Right lobe of liver (tissue), 4 donors: ENCODE data around the gene ARL4D.

Source experiments
- POLR2A ChIP-seq: fragments of 450-650 bp; IDR thresholded peaks from one replicate; pipeline ENCODE4 v1.6.1; 2017; ENCODE audit warnings: antibody characterized with exemption, mild to moderate bottlenecking
- TF ChIP-seq, protein P1 (sequence below), 4 donors: fragments of 200-600 bp in 3 of 4; fragments of 450-650 bp in 1 of 4; IDR thresholded peaks; one replicate each; pipeline versions ENCODE4 v1.5.1 to v1.8.0; 2016 to 2022; ENCODE audit warnings: antibody characterized with exemption in 4 of 4, mild to moderate bottlenecking in 2 of 4
- donor health status: DM: no; HTN: no; CAD: no.
- donor health status: DM: no; HTN: no; CAD: no.
- donor health status: DM: no; HTN: yes; CAD: no.

DNA sequence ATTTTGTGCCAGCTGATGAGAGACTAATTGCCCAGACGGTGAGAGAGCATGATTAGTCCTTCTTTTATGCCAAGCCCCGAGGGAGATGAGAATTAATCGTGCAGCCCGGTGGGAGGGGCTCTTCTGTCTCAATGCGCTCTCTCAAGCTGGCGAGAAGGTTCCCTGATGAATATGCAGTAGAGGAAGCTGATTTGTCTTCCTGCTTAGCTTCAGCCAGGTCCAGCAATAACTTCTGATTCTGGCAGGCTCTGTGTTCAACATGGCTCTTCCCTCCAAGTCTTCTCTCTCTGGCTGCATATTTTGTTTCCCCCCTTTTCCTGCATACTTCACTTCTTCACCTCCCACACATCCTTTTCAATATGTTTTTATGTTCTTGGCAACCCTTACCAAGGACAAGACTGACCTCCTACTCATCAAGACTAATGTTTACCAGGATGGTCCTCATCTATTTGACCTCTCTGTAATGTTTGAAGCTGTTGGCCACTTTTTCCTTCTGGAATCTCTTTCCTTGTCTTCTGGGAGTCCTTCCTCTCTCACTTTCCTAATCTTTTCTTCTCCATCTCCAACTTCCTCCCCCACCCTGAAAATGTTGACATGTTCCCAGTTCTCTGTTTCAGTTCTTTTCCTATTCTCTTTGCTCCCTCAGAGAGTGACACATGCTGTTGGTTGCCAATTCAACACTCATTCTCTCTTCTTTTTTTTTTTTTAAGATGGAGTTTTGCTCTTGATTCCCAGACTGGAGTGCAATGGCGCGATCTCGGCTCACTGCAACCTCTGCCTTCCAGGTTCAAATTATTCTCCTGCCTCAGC lies 33.1 kb downstream of the ARL4D start:
- TF ChIP-seq, protein P1, sequence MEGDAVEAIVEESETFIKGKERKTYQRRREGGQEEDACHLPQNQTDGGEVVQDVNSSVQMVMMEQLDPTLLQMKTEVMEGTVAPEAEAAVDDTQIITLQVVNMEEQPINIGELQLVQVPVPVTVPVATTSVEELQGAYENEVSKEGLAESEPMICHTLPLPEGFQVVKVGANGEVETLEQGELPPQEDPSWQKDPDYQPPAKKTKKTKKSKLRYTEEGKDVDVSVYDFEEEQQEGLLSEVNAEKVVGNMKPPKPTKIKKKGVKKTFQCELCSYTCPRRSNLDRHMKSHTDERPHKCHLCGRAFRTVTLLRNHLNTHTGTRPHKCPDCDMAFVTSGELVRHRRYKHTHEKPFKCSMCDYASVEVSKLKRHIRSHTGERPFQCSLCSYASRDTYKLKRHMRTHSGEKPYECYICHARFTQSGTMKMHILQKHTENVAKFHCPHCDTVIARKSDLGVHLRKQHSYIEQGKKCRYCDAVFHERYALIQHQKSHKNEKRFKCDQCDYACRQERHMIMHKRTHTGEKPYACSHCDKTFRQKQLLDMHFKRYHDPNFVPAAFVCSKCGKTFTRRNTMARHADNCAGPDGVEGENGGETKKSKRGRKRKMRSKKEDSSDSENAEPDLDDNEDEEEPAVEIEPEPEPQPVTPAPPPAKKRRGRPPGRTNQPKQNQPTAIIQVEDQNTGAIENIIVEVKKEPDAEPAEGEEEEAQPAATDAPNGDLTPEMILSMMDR (IDR thresholded peaks at IDR 0.05), result no peak
- TF ChIP-seq POLR2A, result no peak
